Neural cell (in vitro differentiated cells): ENCODE results near the gene MAGI2.

Source experiments
- EP300 ChIP-seq: fragments of 450-650 bp; conservative IDR thresholded peaks from 2 replicates; pipeline ENCODE4 v1.6.1; 2014; ENCODE audit warnings: antibody characterized with exemption, mild to moderate bottlenecking, moderate library complexity; ENCODE audit not compliant: poor library complexity, severe bottlenecking
- EZH2 ChIP-seq: fragments of 200-600, 300-800 bp; shearing (Covaris generic), sonication (generic); IDR thresholded peaks from 2 replicates; pipeline ENCODE4 v1.6.1; 2014; ENCODE audit warnings: antibody characterized with exemption, low read length, borderline replicate concordance, mild to moderate bottlenecking; ENCODE audit not compliant: insufficient read depth, poor library complexity, severe bottlenecking
- MXI1 ChIP-seq: fragments of 450-650 bp; conservative IDR thresholded peaks from 2 replicates; pipeline ENCODE4 v1.6.1; 2014; ENCODE audit warnings: antibody characterized with exemption, mild to moderate bottlenecking; ENCODE audit not compliant: poor library complexity, severe bottlenecking
- POLR2AphosphoS5 ChIP-seq: IDR thresholded peaks from 2 replicates; pipeline ENCODE4 v1.6.1; 2012
- RAD21 ChIP-seq: fragments of 450-650 bp; conservative IDR thresholded peaks from 2 replicates; pipeline ENCODE4 v1.6.1; 2014; ENCODE audit warnings: antibody characterized with exemption, mild to moderate bottlenecking, moderate library complexity
- SMC3 ChIP-seq: fragments of 450-650 bp; conservative IDR thresholded peaks from 2 replicates; pipeline ENCODE4 v1.6.1; 2014; ENCODE audit warnings: antibody characterized with exemption, mild to moderate bottlenecking, moderate library complexity; ENCODE audit not compliant: poor library complexity
- TAF1 ChIP-seq: IDR thresholded peaks from 2 replicates; pipeline ENCODE4 v1.6.1; 2012; ENCODE audit warnings: low read depth
- TF ChIP-seq, protein P1 (sequence below): fragments of 450-650 bp; IDR thresholded peaks from 2 replicates; pipeline ENCODE4 v1.5.1; 2014; ENCODE audit warnings: antibody characterized with exemption, mild to moderate bottlenecking, moderate library complexity; ENCODE audit not compliant: poor library complexity, severe bottlenecking
- TF ChIP-seq, protein P2 (sequence below): IDR thresholded peaks from 2 replicates; pipeline ENCODE4 v1.6.1; 2012; ENCODE audit warnings: borderline replicate concordance

DNA sequence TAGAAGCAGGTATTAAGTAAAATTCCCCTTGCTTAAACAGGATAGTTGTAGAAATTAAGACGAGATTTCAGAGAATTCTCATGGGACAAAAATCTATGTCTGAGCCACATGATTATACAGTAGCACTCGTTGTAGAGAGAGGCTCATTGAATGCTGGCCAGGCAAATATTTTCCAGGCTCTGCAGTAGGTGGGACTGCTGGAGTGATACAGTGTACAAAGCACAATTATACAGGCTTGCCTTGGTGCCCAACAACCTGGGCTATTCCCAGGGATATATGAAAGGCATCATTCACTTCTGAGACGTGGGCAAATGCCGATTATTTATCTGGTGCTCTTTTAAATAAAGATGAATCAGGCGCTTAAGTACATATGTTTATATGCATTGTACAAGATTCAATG is 1274.3 kb downstream of the MAGI2 start:
- TF ChIP-seq, protein P1, sequence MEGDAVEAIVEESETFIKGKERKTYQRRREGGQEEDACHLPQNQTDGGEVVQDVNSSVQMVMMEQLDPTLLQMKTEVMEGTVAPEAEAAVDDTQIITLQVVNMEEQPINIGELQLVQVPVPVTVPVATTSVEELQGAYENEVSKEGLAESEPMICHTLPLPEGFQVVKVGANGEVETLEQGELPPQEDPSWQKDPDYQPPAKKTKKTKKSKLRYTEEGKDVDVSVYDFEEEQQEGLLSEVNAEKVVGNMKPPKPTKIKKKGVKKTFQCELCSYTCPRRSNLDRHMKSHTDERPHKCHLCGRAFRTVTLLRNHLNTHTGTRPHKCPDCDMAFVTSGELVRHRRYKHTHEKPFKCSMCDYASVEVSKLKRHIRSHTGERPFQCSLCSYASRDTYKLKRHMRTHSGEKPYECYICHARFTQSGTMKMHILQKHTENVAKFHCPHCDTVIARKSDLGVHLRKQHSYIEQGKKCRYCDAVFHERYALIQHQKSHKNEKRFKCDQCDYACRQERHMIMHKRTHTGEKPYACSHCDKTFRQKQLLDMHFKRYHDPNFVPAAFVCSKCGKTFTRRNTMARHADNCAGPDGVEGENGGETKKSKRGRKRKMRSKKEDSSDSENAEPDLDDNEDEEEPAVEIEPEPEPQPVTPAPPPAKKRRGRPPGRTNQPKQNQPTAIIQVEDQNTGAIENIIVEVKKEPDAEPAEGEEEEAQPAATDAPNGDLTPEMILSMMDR, result no peak
- no peak for TF ChIP-seq TAF1
- no peak for TF ChIP-seq POLR2AphosphoS5
- TF ChIP-seq MXI1, result no peak
- no peak for TF ChIP-seq SMC3
- no peak for TF ChIP-seq EP300
- TF ChIP-seq RAD21, result no peak
- no peak for TF ChIP-seq EZH2
- TF ChIP-seq, protein P2, sequence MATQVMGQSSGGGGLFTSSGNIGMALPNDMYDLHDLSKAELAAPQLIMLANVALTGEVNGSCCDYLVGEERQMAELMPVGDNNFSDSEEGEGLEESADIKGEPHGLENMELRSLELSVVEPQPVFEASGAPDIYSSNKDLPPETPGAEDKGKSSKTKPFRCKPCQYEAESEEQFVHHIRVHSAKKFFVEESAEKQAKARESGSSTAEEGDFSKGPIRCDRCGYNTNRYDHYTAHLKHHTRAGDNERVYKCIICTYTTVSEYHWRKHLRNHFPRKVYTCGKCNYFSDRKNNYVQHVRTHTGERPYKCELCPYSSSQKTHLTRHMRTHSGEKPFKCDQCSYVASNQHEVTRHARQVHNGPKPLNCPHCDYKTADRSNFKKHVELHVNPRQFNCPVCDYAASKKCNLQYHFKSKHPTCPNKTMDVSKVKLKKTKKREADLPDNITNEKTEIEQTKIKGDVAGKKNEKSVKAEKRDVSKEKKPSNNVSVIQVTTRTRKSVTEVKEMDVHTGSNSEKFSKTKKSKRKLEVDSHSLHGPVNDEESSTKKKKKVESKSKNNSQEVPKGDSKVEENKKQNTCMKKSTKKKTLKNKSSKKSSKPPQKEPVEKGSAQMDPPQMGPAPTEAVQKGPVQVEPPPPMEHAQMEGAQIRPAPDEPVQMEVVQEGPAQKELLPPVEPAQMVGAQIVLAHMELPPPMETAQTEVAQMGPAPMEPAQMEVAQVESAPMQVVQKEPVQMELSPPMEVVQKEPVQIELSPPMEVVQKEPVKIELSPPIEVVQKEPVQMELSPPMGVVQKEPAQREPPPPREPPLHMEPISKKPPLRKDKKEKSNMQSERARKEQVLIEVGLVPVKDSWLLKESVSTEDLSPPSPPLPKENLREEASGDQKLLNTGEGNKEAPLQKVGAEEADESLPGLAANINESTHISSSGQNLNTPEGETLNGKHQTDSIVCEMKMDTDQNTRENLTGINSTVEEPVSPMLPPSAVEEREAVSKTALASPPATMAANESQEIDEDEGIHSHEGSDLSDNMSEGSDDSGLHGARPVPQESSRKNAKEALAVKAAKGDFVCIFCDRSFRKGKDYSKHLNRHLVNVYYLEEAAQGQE, result no peak
